Eye (tissue), 1 donor: ENCODE data around the gene CCNDBP1.
"Not testable (repeated sequence)": the region's sequence is repeated elsewhere in the genome, so short reads cannot be mapped to it uniquely, and the experiment has no call there.

ENCODE experiments used
- DNase-seq: peaks from one replicate; pipeline ENCODE4 v3.0.0-alpha.2; 2015

CCNDBP1 gene

DNA sequence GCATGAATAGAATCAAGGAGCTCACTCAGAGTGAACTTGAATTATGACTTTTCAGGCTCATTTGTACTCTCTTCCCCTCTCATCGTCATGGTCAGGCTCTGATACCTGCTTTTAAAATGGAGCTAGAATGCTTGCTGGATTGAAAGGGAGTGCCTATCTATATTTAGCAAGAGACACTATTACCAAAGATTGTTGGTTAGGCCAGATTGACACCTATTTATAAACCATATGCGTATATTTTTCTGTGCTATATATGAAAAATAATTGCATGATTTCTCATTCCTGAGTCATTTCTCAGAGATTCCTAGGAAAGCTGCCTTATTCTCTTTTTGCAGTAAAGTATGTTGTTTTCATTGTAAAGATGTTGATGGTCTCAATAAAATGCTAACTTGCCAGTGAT is 9.6 kb downstream of the CCNDBP1 start:
- no peak for DNase-seq

DNA sequence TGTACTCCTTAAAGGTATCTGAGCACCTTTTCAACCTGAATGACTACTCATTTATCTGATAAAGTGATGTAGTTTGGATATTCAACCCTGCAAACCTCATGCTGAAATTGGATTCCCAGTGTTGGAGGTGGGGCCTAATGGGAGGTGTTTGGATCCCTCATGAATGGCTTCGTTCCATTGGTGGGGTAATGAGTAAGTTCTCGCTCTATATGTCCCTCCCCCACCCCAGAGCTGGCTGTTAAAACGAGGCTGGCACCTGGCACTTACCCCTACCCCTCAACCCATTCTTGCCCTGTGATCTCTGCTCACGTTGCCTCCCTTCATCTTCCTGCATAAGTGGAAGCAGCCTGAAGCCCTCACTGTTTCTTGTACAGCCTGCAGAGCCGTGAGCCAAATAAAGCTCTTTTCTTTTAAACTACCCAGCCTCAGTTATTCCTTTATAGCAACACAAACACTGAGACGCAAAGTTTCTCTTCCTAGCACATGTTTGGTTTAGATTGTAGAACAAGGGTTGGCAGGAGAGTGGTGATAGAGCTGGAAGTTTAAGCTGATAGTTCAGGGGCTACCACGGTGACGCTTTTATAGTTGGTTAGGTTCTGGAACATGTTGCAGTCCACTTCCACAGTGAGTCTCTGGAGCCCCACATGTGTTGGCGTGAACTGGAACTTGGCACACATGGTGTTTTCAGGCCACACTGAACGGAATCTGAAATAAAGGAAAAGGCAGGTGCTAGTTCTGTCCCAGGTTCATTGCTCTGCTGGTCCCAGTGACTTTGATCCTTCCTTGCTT is 11.8 kb downstream of the CCNDBP1 start:
- DNase-seq, result no peak

DNA sequence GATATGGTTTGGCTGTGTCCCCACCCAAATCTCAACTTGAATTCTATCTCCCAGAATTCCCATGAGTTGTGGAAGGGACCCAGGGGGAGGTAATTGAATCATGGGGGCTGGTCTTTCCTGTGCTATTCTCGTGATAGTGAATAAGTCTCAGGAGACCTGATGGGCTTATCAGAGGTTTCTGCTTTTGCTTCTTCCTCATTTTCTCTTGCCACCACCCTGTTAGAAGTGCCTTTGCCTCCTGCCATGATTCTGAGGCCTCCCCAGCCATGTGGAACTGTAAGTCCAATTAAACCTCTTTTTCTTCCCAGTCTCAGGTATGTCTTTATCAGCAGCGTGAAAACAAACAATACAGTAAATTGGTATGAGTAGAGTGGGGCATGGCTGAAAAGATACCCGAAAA is 12.6 kb downstream of the CCNDBP1 start:
- DNase-seq, result not testable (repeated sequence)

GRCh38 chr15:43198556-43198955 is 13.4 kb downstream of the CCNDBP1 start:
- DNase-seq, result not testable (repeated sequence)

- DNase-seq, result no peak
Measured at GRCh38 chr15:43198992-43199391, 13.8 kb downstream of the CCNDBP1 start.

DNA sequence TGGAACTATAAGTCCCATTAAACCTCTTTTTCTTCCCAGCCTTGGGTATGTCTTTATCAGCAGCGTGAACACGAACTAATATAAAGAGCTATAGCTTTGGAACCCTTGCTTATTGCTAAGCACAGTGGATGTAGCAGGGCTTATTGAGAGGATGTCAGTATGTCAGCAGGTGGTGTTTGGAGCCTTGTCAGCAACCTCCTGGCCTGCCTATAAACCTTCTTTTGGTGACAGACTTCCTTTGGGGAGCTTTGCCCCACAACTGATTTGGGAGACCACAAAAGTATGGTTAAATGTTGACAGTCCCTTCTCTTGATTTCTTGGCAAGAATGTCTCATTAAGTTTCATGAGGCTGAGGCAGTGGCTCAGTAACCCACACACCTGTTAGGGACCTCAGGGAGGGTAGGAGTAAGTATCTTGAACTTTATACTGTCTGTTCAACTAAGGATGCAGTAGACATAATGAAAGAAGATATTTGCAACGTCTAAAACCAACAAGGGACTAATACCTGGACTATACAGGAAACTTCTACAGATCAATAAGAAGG is 14.8 kb downstream of the CCNDBP1 start:
- DNase-seq, result no peak

GRCh38 chr15:43204016-43204901 is 19.1 kb downstream of the CCNDBP1 start:
- peak; percentile 50 for DNase-seq

GRCh38 chr15:43206054-43206453 is 20.9 kb downstream of the CCNDBP1 start:
- no peak for DNase-seq

DNA sequence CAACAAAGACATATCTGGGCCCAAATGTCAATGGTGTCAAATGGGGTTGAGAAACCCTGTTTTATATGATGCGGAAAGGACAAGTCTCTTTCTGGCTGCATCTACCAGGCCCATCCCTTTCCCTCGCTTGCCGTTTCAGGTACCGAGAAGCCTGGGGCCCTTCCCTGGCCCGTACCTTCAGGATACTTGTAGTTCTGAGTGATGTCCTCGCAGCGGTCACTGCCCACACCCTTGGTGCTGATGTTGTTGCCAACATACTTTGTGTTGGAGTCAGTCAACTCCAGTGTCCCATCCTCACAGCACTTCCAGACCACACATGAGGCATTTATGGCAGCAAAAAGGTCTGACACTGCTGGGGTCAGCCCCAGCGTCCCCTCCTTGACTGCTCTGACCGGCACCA is 21.8 kb downstream of the CCNDBP1 start:
- no peak for DNase-seq

- no peak for DNase-seq
Measured at GRCh38 chr15:43208052-43209002, 23.1 kb downstream of the CCNDBP1 start.

GRCh38 chr15:43209059-43209824 is 24.0 kb downstream of the CCNDBP1 start:
- DNase-seq, result no peak

GRCh38 chr15:43210172-43210745 is 25.1 kb downstream of the CCNDBP1 start:
- DNase-seq, result no peak

- DNase-seq, result no peak
Measured at GRCh38 chr15:43210807-43211206, 25.6 kb downstream of the CCNDBP1 start.

GRCh38 chr15:43211224-43211735 is 26.1 kb downstream of the CCNDBP1 start:
- no peak for DNase-seq

GRCh38 chr15:43212299-43212698 is 27.1 kb downstream of the CCNDBP1 start:
- no peak for DNase-seq

- DNase-seq, result no peak
Measured at GRCh38 chr15:43212951-43213350, 27.7 kb downstream of the CCNDBP1 start.

DNA sequence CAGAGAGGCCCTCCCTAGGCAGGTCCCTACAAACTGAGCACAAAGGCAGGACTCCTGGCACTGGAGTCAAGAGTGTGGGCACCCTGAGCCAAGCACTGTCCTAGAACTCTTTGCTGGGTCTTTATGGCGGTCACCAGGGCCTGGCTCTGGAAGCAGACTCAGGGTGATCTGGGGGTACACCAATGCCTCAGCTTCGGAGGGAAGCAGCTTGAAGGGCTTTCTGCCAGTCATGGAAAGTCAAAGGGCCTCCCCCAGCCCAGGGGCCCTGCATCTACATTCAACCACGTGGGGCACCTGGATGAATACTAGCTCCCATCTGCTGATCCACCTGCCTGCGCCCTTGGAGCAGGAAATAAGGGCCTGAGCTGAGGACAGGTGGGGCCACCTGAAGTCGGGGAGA is 28.3 kb downstream of the CCNDBP1 start:
- DNase-seq, result no peak

- DNase-seq, result no peak
Measured at GRCh38 chr15:43214169-43214568, 29.0 kb downstream of the CCNDBP1 start.

DNA sequence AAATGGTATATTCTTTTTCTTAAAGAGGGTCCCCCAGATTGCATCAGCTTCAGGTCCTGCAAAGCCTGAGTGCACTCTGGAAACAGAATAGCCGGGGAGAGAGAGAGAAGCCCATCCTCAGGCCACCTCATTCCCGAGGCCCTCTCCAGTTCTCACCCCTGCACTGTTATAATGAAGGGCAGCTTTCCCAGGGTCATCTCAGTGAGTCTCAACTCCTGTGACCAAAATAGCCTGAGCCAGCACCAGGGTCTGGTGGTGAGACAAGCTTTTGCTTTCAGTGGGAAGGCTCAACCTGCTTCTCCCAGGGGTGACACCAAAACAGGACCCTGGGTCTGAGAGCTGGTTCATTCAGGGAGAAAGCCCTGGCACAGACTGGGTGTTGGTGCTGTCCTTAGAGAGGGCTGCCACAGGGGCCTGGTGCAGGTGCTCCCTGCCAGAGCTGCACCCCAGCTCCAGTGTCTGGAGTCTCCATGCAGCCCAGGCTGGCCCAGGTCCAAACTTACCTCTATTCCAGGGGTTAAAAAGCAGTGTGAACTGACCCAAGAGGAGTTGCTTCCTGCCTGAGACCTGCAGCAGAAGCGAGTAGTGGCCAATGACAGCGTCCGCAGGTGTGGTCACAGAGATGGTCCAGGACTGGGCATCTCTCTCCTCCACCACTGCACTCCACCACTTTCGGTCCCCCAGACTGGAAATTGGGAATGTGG is 29.5 kb downstream of the CCNDBP1 start:
- no peak for DNase-seq

DNA sequence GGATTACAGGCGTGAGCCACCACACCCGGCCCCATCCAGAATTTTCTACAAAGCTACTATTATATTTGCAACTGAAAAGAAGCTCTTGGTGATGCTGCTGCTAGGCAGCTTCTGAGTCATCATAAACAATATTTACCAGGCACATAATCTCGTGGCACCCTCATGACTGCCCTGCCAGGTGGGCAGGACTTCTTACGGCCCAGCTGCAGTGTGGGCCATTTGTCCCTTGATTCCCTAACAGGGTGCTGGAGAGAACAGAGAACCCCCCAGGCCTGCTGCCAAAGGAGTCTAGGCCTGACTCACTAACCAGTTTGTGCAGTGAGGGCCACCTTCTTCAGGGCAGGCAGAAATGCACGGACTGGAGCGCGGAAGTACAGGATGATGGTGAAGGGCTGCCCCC is 30.8 kb downstream of the CCNDBP1 start:
- no peak for DNase-seq
